ENCODE measurements around the gene GADD45GIP1.
A peak's percentile ranks its signal among the peaks of the same experiment; 100 is the strongest.

GADD45GIP1 gene

DNA sequence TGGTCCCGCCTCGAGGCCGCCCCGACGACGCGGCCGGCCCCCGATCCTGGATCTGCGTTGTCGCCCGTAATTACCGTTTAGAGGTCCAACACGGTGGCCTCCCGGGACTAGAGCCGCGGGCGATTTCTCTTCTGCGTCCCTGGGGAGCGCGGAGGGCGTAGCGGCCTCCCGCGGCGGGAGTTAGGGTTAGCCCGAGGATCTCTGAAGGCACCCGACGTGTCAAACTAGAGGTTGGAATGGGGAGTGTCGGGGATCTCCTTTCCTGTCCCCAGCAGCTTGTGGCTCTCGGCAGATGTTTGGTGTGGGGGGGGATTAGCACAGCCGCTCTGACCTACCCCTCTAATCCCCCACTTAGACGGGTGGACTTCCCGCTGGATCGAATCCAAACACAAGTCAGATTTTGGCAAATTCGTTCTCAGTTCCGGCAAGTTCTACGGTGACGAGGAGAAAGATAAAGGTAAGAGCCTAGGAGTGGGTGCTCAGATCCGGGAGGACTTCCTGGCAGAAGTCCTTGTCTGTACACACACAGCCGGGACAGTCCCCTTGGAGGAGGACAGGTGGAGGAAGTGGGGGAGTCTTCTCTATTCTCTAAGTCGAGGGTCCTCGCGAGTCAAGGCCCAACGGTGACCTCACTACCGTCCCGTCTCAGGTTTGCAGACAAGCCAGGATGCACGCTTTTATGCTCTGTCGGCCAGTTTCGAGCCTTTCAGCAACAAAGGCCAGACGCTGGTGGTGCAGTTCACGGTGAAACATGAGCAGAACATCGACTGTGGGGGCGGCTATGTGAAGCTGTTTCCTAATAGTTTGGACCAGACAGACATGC is 18.0 kb downstream of the GADD45GIP1 start:
- Histone ChIP-seq H3K36me3 (ENCODE audit: control insufficient read depth, insufficient read depth, low read length) (no peaks in the 10 kb centered on the region), H3K4me2 (ENCODE audit: low read length) (peak overlapping the region; percentile 86), H3K9me3 (ENCODE audit: control insufficient read depth, low read length) (no peaks in the 10 kb centered on the region), H2AFZ (peak overlapping the region; percentile 82), H3K27me3 (ENCODE audit: control insufficient read depth, insufficient read depth, low read length) (no peaks in the 10 kb centered on the region), H3K79me2 (peaks cover 24% of the 10 kb centered on the region), H3K4me3 (ENCODE audit: low read depth, low read length) (peak overlapping the region; percentile 97), H3K27ac (peak overlapping the region; percentile 96), H3K4me1 (peaks cover 16% of the 10 kb centered on the region), H3K9ac (peak overlapping the region; percentile 96)
- TF ChIP-seq, protein P1, sequence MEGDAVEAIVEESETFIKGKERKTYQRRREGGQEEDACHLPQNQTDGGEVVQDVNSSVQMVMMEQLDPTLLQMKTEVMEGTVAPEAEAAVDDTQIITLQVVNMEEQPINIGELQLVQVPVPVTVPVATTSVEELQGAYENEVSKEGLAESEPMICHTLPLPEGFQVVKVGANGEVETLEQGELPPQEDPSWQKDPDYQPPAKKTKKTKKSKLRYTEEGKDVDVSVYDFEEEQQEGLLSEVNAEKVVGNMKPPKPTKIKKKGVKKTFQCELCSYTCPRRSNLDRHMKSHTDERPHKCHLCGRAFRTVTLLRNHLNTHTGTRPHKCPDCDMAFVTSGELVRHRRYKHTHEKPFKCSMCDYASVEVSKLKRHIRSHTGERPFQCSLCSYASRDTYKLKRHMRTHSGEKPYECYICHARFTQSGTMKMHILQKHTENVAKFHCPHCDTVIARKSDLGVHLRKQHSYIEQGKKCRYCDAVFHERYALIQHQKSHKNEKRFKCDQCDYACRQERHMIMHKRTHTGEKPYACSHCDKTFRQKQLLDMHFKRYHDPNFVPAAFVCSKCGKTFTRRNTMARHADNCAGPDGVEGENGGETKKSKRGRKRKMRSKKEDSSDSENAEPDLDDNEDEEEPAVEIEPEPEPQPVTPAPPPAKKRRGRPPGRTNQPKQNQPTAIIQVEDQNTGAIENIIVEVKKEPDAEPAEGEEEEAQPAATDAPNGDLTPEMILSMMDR (IDR thresholded peaks at IDR 0.05) = peak; percentile 17

GRCh38 chr19:12937927-12938778 is 18.9 kb downstream of the GADD45GIP1 start, which contains the start of gene CALR:
TSS of gene CALR (plus strand) at chr19:12938609. CDS start at chr19:12938680, 71 bp downstream.
- Histone ChIP-seq H3K27me3 (ENCODE audit: control insufficient read depth, insufficient read depth, low read length) (no peaks in the 10 kb centered on the region), H2AFZ (peak within 1 kb of the TSS; percentile 91), H3K4me3 (ENCODE audit: low read depth, low read length) (peak within 1 kb of the TSS; percentile 97), H3K27ac (peak within 1 kb of the TSS; percentile 96), H3K9me3 (ENCODE audit: control insufficient read depth, low read length) (no peaks in the 10 kb centered on the region), H3K4me1 (peaks cover 20% of the 10 kb centered on the region), H3K79me2 (peaks cover 29% of the 10 kb centered on the region), H3K9ac (peak within 1 kb of the TSS; percentile 96), H3K4me2 (ENCODE audit: low read length) (peak within 1 kb of the TSS; percentile 97), H3K36me3 (ENCODE audit: control insufficient read depth, insufficient read depth, low read length) (no peaks in the 10 kb centered on the region)
- TF ChIP-seq, protein P1 (IDR thresholded peaks at IDR 0.05) = no peak

DNA sequence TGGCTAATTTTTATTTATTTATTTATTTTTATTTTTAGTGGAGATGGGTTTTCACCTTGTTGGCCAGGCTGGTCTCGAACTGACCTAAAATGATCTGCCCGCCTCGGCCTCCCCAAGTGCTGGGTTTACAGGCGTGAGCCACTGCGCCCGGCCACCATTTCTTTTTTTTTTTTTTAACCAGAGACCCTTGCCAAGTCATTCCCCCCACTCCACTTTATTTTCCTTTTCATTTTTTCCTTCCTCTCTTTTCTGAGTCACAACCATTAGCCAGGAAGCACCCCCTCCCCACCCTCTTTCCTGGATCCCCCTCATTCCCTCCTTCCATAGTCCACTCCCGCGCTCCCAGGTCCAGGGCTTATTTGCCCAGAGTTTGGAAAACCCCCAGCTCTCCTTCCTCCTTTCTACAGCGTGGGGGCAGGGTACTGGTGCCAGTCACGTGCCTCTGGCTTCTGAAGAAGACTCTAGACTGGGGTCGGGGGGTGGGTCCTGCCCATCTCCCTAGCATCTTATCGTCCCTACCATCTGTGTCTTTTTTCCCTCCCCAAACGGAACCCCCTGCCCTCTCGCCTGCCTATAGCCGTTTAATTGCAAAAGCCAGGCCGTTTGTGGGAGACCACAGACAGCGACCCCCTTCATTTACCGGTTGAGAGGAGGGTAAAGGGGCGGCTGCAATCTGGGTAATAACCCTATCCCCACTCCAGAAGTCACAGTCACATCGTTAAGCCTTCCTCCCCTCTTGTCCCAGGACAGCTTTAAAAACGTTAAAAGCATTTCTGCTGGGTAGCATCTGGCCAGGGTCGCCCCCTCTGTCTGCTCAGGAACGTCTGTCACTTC is 19.7 kb downstream of the GADD45GIP1 start:
- peak overlapping the region; percentile 97 for H3K4me2 ChIP-seq (ENCODE audit: low read length)
- H3K9ac ChIP-seq = no peak overlapping the region
- H2AFZ ChIP-seq = peak overlapping the region; percentile 91
- no peaks in the 10 kb centered on the region for H3K36me3 ChIP-seq (ENCODE audit: control insufficient read depth, insufficient read depth, low read length)
- no peak overlapping the region for H3K27ac ChIP-seq
- no peaks in the 10 kb centered on the region for H3K9me3 ChIP-seq (ENCODE audit: control insufficient read depth, low read length)
- no peaks in the 10 kb centered on the region for H3K27me3 ChIP-seq (ENCODE audit: control insufficient read depth, insufficient read depth, low read length)
- H3K79me2 ChIP-seq = peaks cover 37% of the 10 kb centered on the region
- peaks cover 23% of the 10 kb centered on the region for H3K4me1 ChIP-seq
- TF ChIP-seq, protein P1 (IDR thresholded peaks at IDR 0.05) = no peak
- H3K4me3 ChIP-seq (ENCODE audit: low read depth, low read length) = peak overlapping the region; percentile 97

GRCh38 chr19:12936582-12936981 is 20.4 kb downstream of the GADD45GIP1 start:
- Histone ChIP-seq H3K36me3 (ENCODE audit: control insufficient read depth, insufficient read depth, low read length) (no peaks in the 10 kb centered on the region), H3K4me1 (peaks cover 24% of the 10 kb centered on the region), H3K27ac (no peak overlapping the region), H3K4me3 (ENCODE audit: low read depth, low read length) (no peak overlapping the region), H3K9ac (no peak overlapping the region), H2AFZ (no peak overlapping the region), H3K4me2 (ENCODE audit: low read length) (no peak overlapping the region), H3K9me3 (ENCODE audit: control insufficient read depth, low read length) (no peaks in the 10 kb centered on the region), H3K27me3 (ENCODE audit: control insufficient read depth, insufficient read depth, low read length) (no peaks in the 10 kb centered on the region), H3K79me2 (peaks cover 38% of the 10 kb centered on the region)
- TF ChIP-seq, protein P1 (IDR thresholded peaks at IDR 0.05) = no peak

All from parathyroid adenoma (tissue), 2 donors.